IMR-90 (cell line): Measurements from ENCODE around the gene NT5E. TPM values are rescaled to one million over a fixed set of nuclear protein-coding genes. Genes with fewer than 3 reads are reported as not detected.

Experiments used
- ATAC-seq: fragments of 200-7000 bp; cut with Tn5 transposase; 2 replicates; pipeline ENCODE4 v1.9.1; 2020; ENCODE audit warnings: low read depth, mild to moderate bottlenecking, moderate library complexity
- BruUV-seq: library from RNA; stranded (reverse); fragments of 400-500 nt; replicated peaks from 2 replicates; lab custom pipeline; 2021; lab: Mats Ljungman, UMichigan
- CTCF ChIA-PET: fragments of 300-600 bp; formaldehyde crosslinking; extraction: SDS; loops from one replicate; lab custom pipeline; 2021; ENCODE audit warnings: antibody characterized with exemption; lab: Yijun Ruan, JAX
- POLR2A ChIA-PET: fragments of 300-600 bp; sonication (Branson Sonifier 250); formaldehyde crosslinking; loops from one replicate; lab custom pipeline; 2022; ENCODE audit warnings: antibody characterized with exemption; ENCODE audit not compliant: unreplicated experiment; lab: Charles Lee
- DNase-seq: peaks from one replicate; pipeline ENCODE4 v3.0.0; 2013
- H2AFZ ChIP-seq: replicated peaks from 2 replicates; pipeline ENCODE3; 2013; ENCODE audit warnings: low read length, mild to moderate bottlenecking; ENCODE audit not compliant: poor library complexity
- H2AK5ac ChIP-seq: 2 replicates; pipeline ENCODE4 v1.6.1; 2013; ENCODE audit warnings: low read depth, low read length, inconsistent platforms
- H2AK9ac ChIP-seq: replicated peaks from 2 replicates; pipeline ENCODE3; 2013; ENCODE audit warnings: mild to moderate bottlenecking, low read depth, low read length, moderate library complexity; ENCODE audit not compliant: poor library complexity
- H2BK120ac ChIP-seq: 2 replicates; pipeline ENCODE4 v1.6.1; 2013; ENCODE audit warnings: low read depth, low read length, inconsistent platforms
- H2BK15ac ChIP-seq: 3 replicates; pipeline ENCODE4 v1.6.1; 2013; ENCODE audit warnings: low read depth, low read length, inconsistent platforms
- H2BK20ac ChIP-seq: 2 replicates; pipeline ENCODE4 v1.6.1; 2013; ENCODE audit warnings: low read depth, mild to moderate bottlenecking, inconsistent platforms, low read length, moderate library complexity
- H2BK5ac ChIP-seq: 2 replicates; pipeline ENCODE4 v1.6.1; 2013; ENCODE audit warnings: mild to moderate bottlenecking, low read depth, low read length, inconsistent platforms; ENCODE audit not compliant: poor library complexity, severe bottlenecking
- H3K14ac ChIP-seq: replicated peaks from 2 replicates; pipeline ENCODE4 v1.6.1; 2013; ENCODE audit warnings: low read depth, low read length, inconsistent platforms
- H3K18ac ChIP-seq: 2 replicates; pipeline ENCODE4 v1.6.1; 2013; ENCODE audit warnings: low read depth, low read length, control low read depth
- H3K23ac ChIP-seq: 2 replicates; pipeline ENCODE4 v1.6.1; 2013; ENCODE audit warnings: low read depth, low read length, inconsistent platforms
- H3K27ac ChIP-seq: 2 replicates; pipeline ENCODE4 v1.5.1; 2013; ENCODE audit warnings: mild to moderate bottlenecking, control low read depth, low read length; ENCODE audit not compliant: insufficient read depth
- H3K27me3 ChIP-seq: 2 replicates; pipeline ENCODE4 v1.6.1; 2013; ENCODE audit warnings: low read length; ENCODE audit not compliant: control insufficient read depth, insufficient read depth
- H3K36me3 ChIP-seq: 2 replicates; pipeline ENCODE4 v1.6.1; 2013; ENCODE audit warnings: low read length, mixed read lengths; ENCODE audit not compliant: control insufficient read depth, insufficient read depth
- H3K4ac ChIP-seq: 2 replicates; pipeline ENCODE4 v1.6.1; 2013; ENCODE audit warnings: low read depth, low read length, inconsistent platforms
- H3K4me1 ChIP-seq: 2 replicates; pipeline ENCODE4 v1.6.1; 2013; ENCODE audit warnings: low read length, mixed read lengths; ENCODE audit not compliant: control insufficient read depth, insufficient read depth
- H3K4me2 ChIP-seq: 2 replicates; pipeline ENCODE4 v1.6.1; 2013; ENCODE audit warnings: low read depth, mild to moderate bottlenecking, control low read depth, low read length, moderate library complexity
- H3K4me3 ChIP-seq: 2 replicates; pipeline ENCODE4 v1.5.1; 2013; ENCODE audit warnings: low read depth, mild to moderate bottlenecking, control low read depth, low read length, moderate library complexity; ENCODE audit not compliant: insufficient read depth
- H3K56ac ChIP-seq: 2 replicates; pipeline ENCODE4 v1.6.1; 2013; ENCODE audit warnings: low read length, inconsistent platforms; ENCODE audit not compliant: insufficient read depth; ENCODE audit errors: extremely low read depth
- H3K79me1 ChIP-seq, 2 experiments: 2 replicates each; pipeline ENCODE4 v1.6.1; 2013; ENCODE audit warnings: low read length in 2 of 2, inconsistent platforms in 1 of 2, low read depth in 1 of 2
- H3K9ac ChIP-seq: 2 replicates; pipeline ENCODE4 v1.6.1; 2013; ENCODE audit warnings: low read depth, low read length, control low read depth
- H3K9me1 ChIP-seq: 2 replicates; pipeline ENCODE4 v1.6.1; 2013; ENCODE audit warnings: low read length, inconsistent platforms; ENCODE audit not compliant: insufficient read depth
- H3K9me3 ChIP-seq: 2 replicates; pipeline ENCODE4 v1.6.1; 2013; ENCODE audit warnings: low read length; ENCODE audit not compliant: control insufficient read depth, insufficient read depth
- H4K20me1 ChIP-seq: 2 replicates; pipeline ENCODE4 v1.6.1; 2013; ENCODE audit warnings: low read length, inconsistent platforms; ENCODE audit not compliant: insufficient read depth
- H4K5ac ChIP-seq: 2 replicates; pipeline ENCODE4 v1.6.1; 2013; ENCODE audit warnings: mild to moderate bottlenecking, low read depth, low read length, control low read depth
- H4K8ac ChIP-seq, 2 experiments: 2 replicates each; pipeline ENCODE4 v1.6.1; 2013; ENCODE audit warnings: low read depth in 2 of 2, low read length in 2 of 2, control low read depth in 1 of 2, inconsistent platforms in 1 of 2
- H4K91ac ChIP-seq: 2 replicates; pipeline ENCODE4 v1.6.1; 2013; ENCODE audit warnings: low read depth, low read length, inconsistent platforms; ENCODE audit not compliant: insufficient read depth
- BHLHE40 ChIP-seq: fragments of 150-350 bp; IDR thresholded peaks from 2 replicates; pipeline ENCODE4 v1.6.1; 2016; ENCODE audit warnings: mild to moderate bottlenecking, low read depth, low read length
- CEBPB ChIP-seq: IDR thresholded peaks from 2 replicates; pipeline ENCODE4 v1.6.1; 2012; ENCODE audit warnings: low read depth, low read length, improper control_type of control experiment
- CHD1 ChIP-seq: IDR thresholded peaks from 2 replicates; pipeline ENCODE4 v1.6.1; 2012; ENCODE audit warnings: low read depth, low read length, improper control_type of control experiment
- MAFK ChIP-seq: IDR thresholded peaks from 2 replicates; pipeline ENCODE4 v1.6.1; 2012; ENCODE audit warnings: low read depth, low read length, improper control_type of control experiment
- MAZ ChIP-seq: IDR thresholded peaks from 2 replicates; pipeline ENCODE4 v1.6.1; 2012; ENCODE audit warnings: low read depth, mild to moderate bottlenecking, low read length, improper control_type of control experiment, moderate library complexity, borderline replicate concordance
- MXI1 ChIP-seq: IDR thresholded peaks from 2 replicates; pipeline ENCODE4 v1.6.1; 2012; ENCODE audit warnings: low read depth, mild to moderate bottlenecking, low read length, moderate library complexity, borderline replicate concordance
- NFE2L2 ChIP-seq: fragments of 150-350 bp; IDR thresholded peaks from 2 replicates; pipeline ENCODE4 v1.6.1; 2016; ENCODE audit warnings: low read depth, mild to moderate bottlenecking, low read length
- POLR2A ChIP-seq: IDR thresholded peaks from 2 replicates; pipeline ENCODE4 v1.6.1; 2012; ENCODE audit warnings: mild to moderate bottlenecking, low read depth, low read length
- RAD21 ChIP-seq: IDR thresholded peaks from 2 replicates; pipeline ENCODE4 v1.6.1; 2012; ENCODE audit warnings: low read length, improper control_type of control experiment
- RCOR1 ChIP-seq: IDR thresholded peaks from 2 replicates; pipeline ENCODE4 v1.6.1; 2012; ENCODE audit warnings: mild to moderate bottlenecking, low read length, improper control_type of control experiment; ENCODE audit not compliant: insufficient replicate concordance
- RFX5 ChIP-seq: IDR thresholded peaks from 2 replicates; pipeline ENCODE4 v1.8.0; 2012; ENCODE audit warnings: low read depth, mild to moderate bottlenecking, low read length, moderate library complexity
- SMC3 ChIP-seq: fragments of 150-350 bp; IDR thresholded peaks from 2 replicates; pipeline ENCODE4 v1.6.1; 2016; ENCODE audit warnings: low read depth, mild to moderate bottlenecking, antibody characterized with exemption, low read length, moderate library complexity
- WGBS, 2 experiments: methylation state at CpG; one replicate each; pipeline versions ENCODE4 v1.1.5 to v1.1.7; 2013; ENCODE audit warnings: missing lambda C conversion rate in 2 of 2; ENCODE audit not compliant: insufficient read length in 1 of 2; ENCODE audit errors: extremely low coverage in 2 of 2; 5-methylcytosine and 5-hydroxymethylcytosine counted together
- dilution Hi-C: fragments of 300-500 bp; cut with HindIII; formaldehyde crosslinking; loops from one replicate; pipeline ENCODE4 v1.14.3; 2018; ENCODE audit warnings: low sequenced_read_pairs; ENCODE audit not compliant: unreplicated experiment
- in situ Hi-C: fragments of 300-500 bp; cut with MboI; formaldehyde crosslinking; loops from 3 replicates; pipeline ENCODE4 v1.14.3; 2019; ENCODE audit warnings: low sequenced_read_pairs, inconsistent platforms, mixed read lengths
- intact Hi-C: fragments of 100-400 bp; cut with micrococcal nuclease; formaldehyde crosslinking; loops from 2 replicates; pipeline ENCODE4 v1.10.0; 2022
- polyA plus RNA-seq, 3 experiments: library from polyadenylated mRNA; depleted of rRNA; stranded (reverse); fragments of >200 nt; gene quantifications; 2 replicates each; pipeline ENCODE4 v1.2.3, GENCODE V29; 2012; ENCODE audit warnings: low replicate concordance in 1 of 3
- total RNA-seq: library from RNA; depleted of rRNA; stranded (reverse); fragments of >200 nt; gene quantifications from 2 replicates; pipeline ENCODE4 v1.2.3, GENCODE V29; 2012
- TF ChIP-seq, protein P1 (sequence below): fragments of 150-350 bp; IDR thresholded peaks from 2 replicates; pipeline ENCODE4 v1.6.1; 2017; ENCODE audit warnings: mild to moderate bottlenecking, antibody characterized with exemption, low read length, low read depth
- TF ChIP-seq, protein P2 (sequence below): conservative IDR thresholded peaks from 2 replicates; pipeline ENCODE4 v1.5.1; 2012; ENCODE audit warnings: mild to moderate bottlenecking, low read depth, low read length, improper control_type of control experiment

The NT5E gene
- total and polyA plus RNA-seq, 2 of the 4 experiments (the other 2 are of a cell fraction) = 153 to 280 TPM

DNA sequence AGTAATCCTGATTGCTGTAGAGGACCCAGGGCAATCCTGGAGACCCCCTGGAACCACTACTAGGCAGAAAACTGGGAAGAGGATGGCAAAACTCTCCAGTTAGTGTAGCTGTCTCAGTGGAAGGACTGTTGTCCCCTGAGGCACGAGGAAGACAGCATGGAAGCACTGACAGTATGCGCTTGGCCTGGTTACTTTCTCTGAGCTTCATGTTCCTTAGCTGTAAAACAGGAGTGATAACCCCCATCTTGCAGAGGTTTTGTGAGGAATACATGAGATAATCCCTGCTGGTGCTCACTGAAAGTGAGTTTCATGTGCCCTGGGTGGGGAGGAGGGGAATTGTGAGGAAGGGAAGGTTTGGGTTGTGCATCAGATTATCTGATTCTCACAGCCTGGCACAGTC lies 3.2 kb downstream of the NT5E start:
- CTCF ChIA-PET = interaction anchor here (2.3 kb wide), 1 partner anchor 30 kb away, joined by 10 read pairs; no protein-coding TSS in a partner anchor

More for the DNA sequence above, 3.2 kb downstream of the NT5E start:
- H2AK5ac ChIP-seq = peak overlapping the region; percentile 75
- peak overlapping the region; percentile 2; the same call in 1 of the 2 replicates for H3K4me3 ChIP-seq
- H3K27me3 ChIP-seq = no peaks in the 10 kb centered on the region
- H3K4me2 ChIP-seq = peak overlapping the region; percentile 78
- H4K8ac ChIP-seq = peak overlapping the region in 1 of 2 experiments; percentile 73; a peak in 2 of 4 replicates
- H3K4me1 ChIP-seq = peaks cover 37% of the 10 kb centered on the region
- in situ Hi-C loops (loop anchor here (10.0 kb wide), 1 partner anchor 222 kb away; no protein-coding TSS in a partner anchor), dilution Hi-C loops (no loop called here), intact Hi-C loops (loop anchor here (5.0 to 10.0 kb wide), 2 partner anchors 189 to 222 kb away; partner anchors contain the start of gene SYNCRIP)
- no CpG with 5 or more reads among the region's 2 CpGs for WGBS, 2 experiments
- ATAC-seq (no peak), DNase-seq (no peak)
- H2AFZ ChIP-seq = no peak overlapping the region
- H4K20me1 ChIP-seq = peaks cover 47% of the 10 kb centered on the region
- H3K27ac ChIP-seq = peak overlapping the region; percentile 6; the same call in 1 of the 2 replicates
- peaks cover 20 to 60% of the 10 kb centered on the region in 2 experiments; a peak in 3 of 4 replicates for H3K79me1 ChIP-seq
- peak overlapping the region; percentile 31; the same call in 1 of the 2 replicates for H3K56ac ChIP-seq
- peak overlapping the region; percentile 46 for H3K18ac ChIP-seq
- POLR2A ChIA-PET = no interaction called here
- H2BK20ac ChIP-seq = 0 out of 2 replicates have a peak overlapping the region, but pooled peaks have one; percentile 33
- H3K23ac ChIP-seq = peak overlapping the region; percentile 90
- H3K36me3 ChIP-seq = peaks cover 10% of the 10 kb centered on the region; the same call in 1 of the 2 replicates
- H3K14ac ChIP-seq = peak overlapping the region; percentile 89
- H4K5ac ChIP-seq = peak overlapping the region; percentile 0
- peaks cover 28% of the 10 kb centered on the region for H3K9me1 ChIP-seq
- peak overlapping the region; percentile 8; the same call in 2 of the 3 replicates for H2BK15ac ChIP-seq
- H2AK9ac ChIP-seq = peak overlapping the region; percentile 1
- peak overlapping the region; percentile 33 for H2BK120ac ChIP-seq
- H3K9me3 ChIP-seq = no peaks in the 10 kb centered on the region
- H4K91ac ChIP-seq = peak overlapping the region; percentile 51; the same call in 1 of the 2 replicates
- H2BK5ac ChIP-seq = peak overlapping the region; percentile 18
- TF ChIP-seq BHLHE40 (no peak), SMC3 (no peak), MXI1 (no peak), CEBPB (no peak), NFE2L2 (no peak), RCOR1 (no peak), CHD1 (no peak), RAD21 (no peak), POLR2A (no peak), MAZ (no peak), RFX5 (no peak), MAFK (no peak)
- TF ChIP-seq, protein P1, sequence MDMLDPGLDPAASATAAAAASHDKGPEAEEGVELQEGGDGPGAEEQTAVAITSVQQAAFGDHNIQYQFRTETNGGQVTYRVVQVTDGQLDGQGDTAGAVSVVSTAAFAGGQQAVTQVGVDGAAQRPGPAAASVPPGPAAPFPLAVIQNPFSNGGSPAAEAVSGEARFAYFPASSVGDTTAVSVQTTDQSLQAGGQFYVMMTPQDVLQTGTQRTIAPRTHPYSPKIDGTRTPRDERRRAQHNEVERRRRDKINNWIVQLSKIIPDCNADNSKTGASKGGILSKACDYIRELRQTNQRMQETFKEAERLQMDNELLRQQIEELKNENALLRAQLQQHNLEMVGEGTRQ = no peak
- TF ChIP-seq, protein P2, sequence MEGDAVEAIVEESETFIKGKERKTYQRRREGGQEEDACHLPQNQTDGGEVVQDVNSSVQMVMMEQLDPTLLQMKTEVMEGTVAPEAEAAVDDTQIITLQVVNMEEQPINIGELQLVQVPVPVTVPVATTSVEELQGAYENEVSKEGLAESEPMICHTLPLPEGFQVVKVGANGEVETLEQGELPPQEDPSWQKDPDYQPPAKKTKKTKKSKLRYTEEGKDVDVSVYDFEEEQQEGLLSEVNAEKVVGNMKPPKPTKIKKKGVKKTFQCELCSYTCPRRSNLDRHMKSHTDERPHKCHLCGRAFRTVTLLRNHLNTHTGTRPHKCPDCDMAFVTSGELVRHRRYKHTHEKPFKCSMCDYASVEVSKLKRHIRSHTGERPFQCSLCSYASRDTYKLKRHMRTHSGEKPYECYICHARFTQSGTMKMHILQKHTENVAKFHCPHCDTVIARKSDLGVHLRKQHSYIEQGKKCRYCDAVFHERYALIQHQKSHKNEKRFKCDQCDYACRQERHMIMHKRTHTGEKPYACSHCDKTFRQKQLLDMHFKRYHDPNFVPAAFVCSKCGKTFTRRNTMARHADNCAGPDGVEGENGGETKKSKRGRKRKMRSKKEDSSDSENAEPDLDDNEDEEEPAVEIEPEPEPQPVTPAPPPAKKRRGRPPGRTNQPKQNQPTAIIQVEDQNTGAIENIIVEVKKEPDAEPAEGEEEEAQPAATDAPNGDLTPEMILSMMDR = no peak
- BruUV-seq = no TSS peak
- peak overlapping the region; percentile 10; the same call in 1 of the 2 replicates for H3K9ac ChIP-seq
- H3K4ac ChIP-seq = peak overlapping the region; percentile 82
